SU-DHL-6 (cell line): ENCODE measurements around the gene UBE2D2.

Experiments
- H2AFZ ChIP-seq: fragments of 200-600 bp; sonication (generic); 2 replicates; pipeline ENCODE4 v1.6.1; 2014; ENCODE audit warnings: low read depth, mild to moderate bottlenecking, moderate library complexity, mixed read lengths, antibody characterized with exemption, low read length; ENCODE audit not compliant: severe bottlenecking
- H3F3A ChIP-seq: fragments of 200-600 bp; shearing (Covaris generic); 2 replicates; pipeline ENCODE4 v1.6.0; 2016; ENCODE audit warnings: antibody characterized with exemption, mild to moderate bottlenecking; ENCODE audit not compliant: insufficient read depth
- H3K27ac ChIP-seq: fragments of 200-600 bp; sonication (generic); 2 replicates; pipeline ENCODE4 v1.5.1; 2016; ENCODE audit warnings: low read depth, mild to moderate bottlenecking, low read length, moderate library complexity, mixed read lengths
- H3K27me3 ChIP-seq: fragments of 200-600 bp; sonication (generic), shearing (Covaris generic); 2 replicates; pipeline ENCODE4 v1.6.0; 2014; ENCODE audit warnings: mild to moderate bottlenecking, low read length
- H3K36me3 ChIP-seq: fragments of 200-600 bp; sonication (generic); 2 replicates; pipeline ENCODE4 v1.6.1; 2014; ENCODE audit warnings: mild to moderate bottlenecking, low read length, mixed read lengths
- H3K4me2 ChIP-seq: fragments of 300-600, 200-600 bp; shearing (Covaris generic), sonication (generic); 2 replicates; pipeline ENCODE4 v1.6.0; 2014; ENCODE audit warnings: low read length, low read depth, mild to moderate bottlenecking; ENCODE audit not compliant: poor library complexity, severe bottlenecking
- H3K4me3 ChIP-seq: fragments of 200-600 bp; sonication (generic); 2 replicates; pipeline ENCODE4 v1.5.1; 2014; ENCODE audit warnings: antibody characterized with exemption, low read length, mild to moderate bottlenecking, mixed read lengths; ENCODE audit not compliant: insufficient read depth, poor library complexity, severe bottlenecking
- H3K79me2 ChIP-seq: fragments of 200-600 bp; sonication (generic); 2 replicates; pipeline ENCODE4 v1.6.1; 2014; ENCODE audit warnings: mild to moderate bottlenecking, low read length, moderate library complexity; ENCODE audit not compliant: insufficient read depth
- H3K9ac ChIP-seq: fragments of 200-600 bp; sonication (generic); 2 replicates; pipeline ENCODE4 v1.7.0; 2014; ENCODE audit warnings: mild to moderate bottlenecking, low read length
- H3K9me2 ChIP-seq: fragments of 200-600 bp; sonication (generic); replicated peaks from 2 replicates; pipeline ENCODE4 v1.6.1; 2014; ENCODE audit warnings: low read length; ENCODE audit not compliant: insufficient read depth
- H3K9me3 ChIP-seq: fragments of 200-600 bp; sonication (generic); 2 replicates; pipeline ENCODE4 v1.6.1; 2014; ENCODE audit warnings: low read length, mixed read lengths; ENCODE audit not compliant: insufficient read depth
- H4K20me1 ChIP-seq: fragments of 200-600 bp; sonication (generic); 2 replicates; pipeline ENCODE4 v1.6.1; 2014; ENCODE audit warnings: low read depth, mild to moderate bottlenecking, antibody characterized with exemption, low read length, moderate library complexity, mixed read lengths
- CTCF ChIP-seq: fragments of 200-600 bp; sonication (generic); IDR thresholded peaks from one replicate; pipeline ENCODE4 v1.5.1; 2017; ENCODE audit warnings: antibody characterized with exemption, mild to moderate bottlenecking, low read length, moderate library complexity; ENCODE audit not compliant: insufficient read depth, poor library complexity, severe bottlenecking
- EZH2phosphoT487 ChIP-seq: fragments of 200-600 bp; sonication (generic), shearing (Covaris generic); conservative IDR thresholded peaks from 2 replicates; pipeline ENCODE4 v1.6.1; 2018; ENCODE audit warnings: mild to moderate bottlenecking, antibody characterized with exemption, low read length, moderate library complexity, mixed read lengths

The UBE2D2 gene

GRCh38 chr5:139571543-139571942 lies 10.4 kb downstream of the UBE2D2 start:
- Histone ChIP-seq H3K9me2 (no peaks in the 10 kb centered on the region), H3K27me3 (no peaks in the 10 kb centered on the region), H3K27ac (peak overlapping the region; percentile 38; the same call in 1 of the 2 replicates), H3K9me3 (no peaks in the 10 kb centered on the region), H3K4me3 (no peak overlapping the region), H2AFZ (no peak overlapping the region), H3F3A (peaks cover 19% of the 10 kb centered on the region), H3K79me2 (peaks cover 94% of the 10 kb centered on the region), H3K36me3 (0 out of 2 replicates have a peak, but pooled peaks cover 7% of the 10 kb centered on the region), H4K20me1 (peaks cover 19% of the 10 kb centered on the region), H3K9ac (no peak overlapping the region), H3K4me2 (peak overlapping the region; percentile 18)
- TF ChIP-seq EZH2phosphoT487 = no peak
- no peak for TF ChIP-seq CTCF

- H3K4me3 ChIP-seq = no peak overlapping the region
- TF ChIP-seq EZH2phosphoT487 (no peak), CTCF (no peak)
- H4K20me1 ChIP-seq = peaks cover 17% of the 10 kb centered on the region
- H3K4me2 ChIP-seq = peak overlapping the region; percentile 18
- H3K9ac ChIP-seq = no peak overlapping the region
- H3K27me3 ChIP-seq = no peaks in the 10 kb centered on the region
- no peaks in the 10 kb centered on the region for H3K9me3 ChIP-seq
- H2AFZ ChIP-seq = no peak overlapping the region
- peaks cover 19% of the 10 kb centered on the region for H3F3A ChIP-seq
- peaks cover 94% of the 10 kb centered on the region for H3K79me2 ChIP-seq
- H3K9me2 ChIP-seq = no peaks in the 10 kb centered on the region
- H3K27ac ChIP-seq = peak overlapping the region; percentile 38; the same call in 1 of the 2 replicates
- H3K36me3 ChIP-seq = 0 out of 2 replicates have a peak, but pooled peaks cover 4% of the 10 kb centered on the region
Measured at GRCh38 chr5:139571966-139572365, 10.8 kb downstream of the UBE2D2 start.

- Histone ChIP-seq H3K9ac (0 out of 2 replicates have a peak overlapping the region, but pooled peaks have one; percentile 9), H3K9me3 (no peaks in the 10 kb centered on the region), H3K27ac (peak overlapping the region; percentile 24; the same call in 1 of the 2 replicates), H4K20me1 (peaks cover 14% of the 10 kb centered on the region), H3K4me2 (peak overlapping the region; percentile 51), H3K27me3 (no peaks in the 10 kb centered on the region), H3K9me2 (no peaks in the 10 kb centered on the region), H3K36me3 (0 out of 2 replicates have a peak, but pooled peaks cover 4% of the 10 kb centered on the region), H3K79me2 (peaks cover 94% of the 10 kb centered on the region), H3K4me3 (no peak overlapping the region), H3F3A (peaks cover 22% of the 10 kb centered on the region), H2AFZ (no peak overlapping the region)
- TF ChIP-seq CTCF = peak; percentile 61
- TF ChIP-seq EZH2phosphoT487 = no peak
Measured at GRCh38 chr5:139574641-139575312, 13.6 kb downstream of the UBE2D2 start.
